LNCAP (cell line): ENCODE measurements around the gene PSME2.

ENCODE experiments used
- TF ChIP-seq, protein P1 (sequence below): fragments of 450-650 bp; IDR thresholded peaks from 2 replicates; pipeline ENCODE4 v1.5.1; 2017; ENCODE audit warnings: mild to moderate bottlenecking

The PSME2 gene

GRCh38 chr14:24133735-24134134, 12.7 kb downstream of the PSME2 start:
- TF ChIP-seq, protein P1, sequence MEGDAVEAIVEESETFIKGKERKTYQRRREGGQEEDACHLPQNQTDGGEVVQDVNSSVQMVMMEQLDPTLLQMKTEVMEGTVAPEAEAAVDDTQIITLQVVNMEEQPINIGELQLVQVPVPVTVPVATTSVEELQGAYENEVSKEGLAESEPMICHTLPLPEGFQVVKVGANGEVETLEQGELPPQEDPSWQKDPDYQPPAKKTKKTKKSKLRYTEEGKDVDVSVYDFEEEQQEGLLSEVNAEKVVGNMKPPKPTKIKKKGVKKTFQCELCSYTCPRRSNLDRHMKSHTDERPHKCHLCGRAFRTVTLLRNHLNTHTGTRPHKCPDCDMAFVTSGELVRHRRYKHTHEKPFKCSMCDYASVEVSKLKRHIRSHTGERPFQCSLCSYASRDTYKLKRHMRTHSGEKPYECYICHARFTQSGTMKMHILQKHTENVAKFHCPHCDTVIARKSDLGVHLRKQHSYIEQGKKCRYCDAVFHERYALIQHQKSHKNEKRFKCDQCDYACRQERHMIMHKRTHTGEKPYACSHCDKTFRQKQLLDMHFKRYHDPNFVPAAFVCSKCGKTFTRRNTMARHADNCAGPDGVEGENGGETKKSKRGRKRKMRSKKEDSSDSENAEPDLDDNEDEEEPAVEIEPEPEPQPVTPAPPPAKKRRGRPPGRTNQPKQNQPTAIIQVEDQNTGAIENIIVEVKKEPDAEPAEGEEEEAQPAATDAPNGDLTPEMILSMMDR = no peak

GRCh38 chr14:24132976-24133375, 13.4 kb downstream of the PSME2 start:
- TF ChIP-seq, protein P1 = no peak

GRCh38 chr14:24132061-24132685, 14.2 kb downstream of the PSME2 start:
- TF ChIP-seq, protein P1 = no peak

- TF ChIP-seq, protein P1 = no peak
Measured at GRCh38 chr14:24131549-24131966, 14.9 kb downstream of the PSME2 start.

GRCh38 chr14:24130717-24131548, 15.5 kb downstream of the PSME2 start:
- TF ChIP-seq, protein P1 = no peak

GRCh38 chr14:24130380-24130716, 16.1 kb downstream of the PSME2 start, which contains the start of gene FITM1:
Gene FITM1 (plus strand): TSS chr14:24130659. CDS start chr14:24131564, 905 bp downstream.
- TF ChIP-seq, protein P1 = no peak

DNA sequence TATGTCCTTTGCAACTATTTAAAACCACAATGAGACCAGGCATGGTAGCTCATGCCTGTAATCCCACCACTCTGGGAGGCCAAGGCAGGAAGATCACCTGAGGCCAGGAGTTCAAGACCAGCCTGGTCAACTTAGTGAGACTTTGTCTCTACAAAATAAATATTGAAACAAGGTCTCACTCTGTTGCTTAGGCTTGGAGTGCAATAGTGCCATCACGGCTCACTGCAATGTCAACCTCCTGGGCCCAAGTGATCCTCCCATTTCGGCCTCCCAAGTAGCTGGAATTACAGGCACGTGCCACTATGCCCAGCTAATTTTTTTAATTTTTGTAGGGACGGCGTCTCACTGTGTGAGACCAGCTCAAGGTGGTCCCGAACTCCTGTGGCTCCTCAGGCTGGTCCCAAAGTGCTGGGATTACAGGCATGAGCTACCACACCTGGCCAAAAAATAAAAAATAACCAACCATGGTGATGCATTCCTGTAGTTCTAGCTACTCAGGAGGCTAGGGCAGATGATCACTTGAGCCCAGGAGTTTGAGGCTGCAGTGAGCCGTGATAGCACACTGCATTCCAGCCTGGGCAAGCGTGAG, 16.9 kb downstream of the PSME2 start:
- TF ChIP-seq, protein P1 = no peak
